GM12864 (cell line): ENCODE results near the gene PCDHGA3.
"Not testable (repeated sequence)": the region's sequence is repeated elsewhere in the genome, so short reads cannot be mapped to it uniquely, and the experiment has no call there.

Experiments used
- DNase-seq: peaks from one replicate; pipeline ENCODE4 v3.0.0-alpha.2; 2011; ENCODE audit warnings: low read depth
- H3K4me3 ChIP-seq: 2 replicates; pipeline ENCODE4 v1.5.1; 2011; ENCODE audit warnings: mild to moderate bottlenecking, low read depth, low read length, control low read depth
- CTCF ChIP-seq: IDR thresholded peaks from 2 replicates; pipeline ENCODE4 v1.5.1; 2011; ENCODE audit warnings: low read depth, mild to moderate bottlenecking, moderate library complexity, low read length, control low read depth, inconsistent platforms; ENCODE audit errors: missing control alignments

Gene PCDHGA3

GRCh38 chr5:141343242-141343952 lies at the start of gene PCDHGA3:
TSS of gene PCDHGA3 (plus strand) at chr5:141343829. CDS start at chr5:141344034, 205 bp downstream.
- DNase-seq: no peak
- no peak within 1 kb of the TSS for H3K4me3 ChIP-seq
- peak; percentile 6 for TF ChIP-seq CTCF

- no peak for DNase-seq
Measured at GRCh38 chr5:141298376-141298775, 45.3 kb upstream of the PCDHGA3 start.

GRCh38 chr5:141303756-141304155 lies 39.9 kb upstream of the PCDHGA3 start, which contains the start of gene SLC25A2:
TSS of gene SLC25A2 (minus strand) at chr5:141304049. CDS start at chr5:141303865, 184 bp downstream.
- H3K4me3 ChIP-seq: no peak within 1 kb of the TSS
- DNase-seq: no peak
- no peak for TF ChIP-seq CTCF

More at GRCh38 chr5:141298376-141298775, 45.3 kb upstream of the PCDHGA3 start:
- no peak for TF ChIP-seq CTCF
- H3K4me3 ChIP-seq: no peak overlapping the region

- DNase-seq: no peak
- H3K4me3 ChIP-seq: no peak overlapping the region
- no peak for TF ChIP-seq CTCF
Measured at GRCh38 chr5:141306630-141307029, 37.0 kb upstream of the PCDHGA3 start.

GRCh38 chr5:141313711-141314110 lies 29.9 kb upstream of the PCDHGA3 start:
- no peak for DNase-seq
- no peak for TF ChIP-seq CTCF
- no peak overlapping the region for H3K4me3 ChIP-seq

GRCh38 chr5:141316963-141317362 lies 26.7 kb upstream of the PCDHGA3 start:
- not testable (repeated sequence) for H3K4me3 ChIP-seq, DNase-seq

GRCh38 chr5:141319202-141319601 lies 24.4 kb upstream of the PCDHGA3 start:
- TF ChIP-seq CTCF: no peak
- DNase-seq: no peak
- H3K4me3 ChIP-seq: no peak overlapping the region; the same call in 1 of the 2 replicates
